Colonic mucosa (tissue), 4 donors: Measurements from ENCODE around the gene SH2D5. TPM values are rescaled to one million over a fixed set of nuclear protein-coding genes. Genes with fewer than 3 reads are reported as not detected.

Experiments used
- DNase-seq: peaks from one replicate; pipeline ENCODE4 v3.0.0-alpha.2; 2020
- H3K27ac ChIP-seq: fragments of 200-600 bp; one replicate; pipeline ENCODE4 v1.8.0; 2021
- H3K27me3 ChIP-seq: fragments of 200-600 bp; one replicate; pipeline ENCODE4 v1.8.0; 2021
- H3K36me3 ChIP-seq: fragments of 200-600 bp; one replicate; pipeline ENCODE4 v1.8.0; 2021
- H3K4me1 ChIP-seq: fragments of 200-600 bp; one replicate; pipeline ENCODE4 v1.8.0; 2021; ENCODE audit warnings: mild to moderate bottlenecking
- H3K4me3 ChIP-seq: fragments of 200-600 bp; one replicate; pipeline ENCODE4 v1.8.0; 2021
- H3K9ac ChIP-seq, 2 donors: one replicate each; pipeline ENCODE4 v1.7.0; 2013; ENCODE audit warnings: control low read depth in 2 of 2, low read depth in 2 of 2, low read length in 2 of 2
- H3K9me3 ChIP-seq: fragments of 200-600 bp; one replicate; pipeline ENCODE4 v1.8.0; 2021
- intact Hi-C: fragments of 100-400 bp; cut with DNase I; formaldehyde crosslinking; loops from one replicate; pipeline ENCODE4 v1.14.1; 2022
- total RNA-seq, 2 donors: library from RNA; stranded (reverse); fragmentation: NEBNext Ultra II Directional in 1 of 2; extraction: Animal tissue kit (Norgen Biotek cat#: 25700) in 1 of 2; gene quantifications; one replicate each; pipeline ENCODE4 v1.2.1, GENCODE V29; 2021
- TF ChIP-seq, protein P1 (sequence below): fragments of 200-600 bp; IDR thresholded peaks from one replicate; pipeline ENCODE4 v1.8.0; 2022; ENCODE audit warnings: antibody characterized with exemption, mild to moderate bottlenecking
- donor health status: healthy.
- donor health status: DM: no; HTN: no; CAD: no.
- donor health status: DM: no; HTN: no; CAD: no.

Gene SH2D5
- total RNA-seq, 2 donors from 2014 or later = 0.12 TPM; not detected in 1

DNA sequence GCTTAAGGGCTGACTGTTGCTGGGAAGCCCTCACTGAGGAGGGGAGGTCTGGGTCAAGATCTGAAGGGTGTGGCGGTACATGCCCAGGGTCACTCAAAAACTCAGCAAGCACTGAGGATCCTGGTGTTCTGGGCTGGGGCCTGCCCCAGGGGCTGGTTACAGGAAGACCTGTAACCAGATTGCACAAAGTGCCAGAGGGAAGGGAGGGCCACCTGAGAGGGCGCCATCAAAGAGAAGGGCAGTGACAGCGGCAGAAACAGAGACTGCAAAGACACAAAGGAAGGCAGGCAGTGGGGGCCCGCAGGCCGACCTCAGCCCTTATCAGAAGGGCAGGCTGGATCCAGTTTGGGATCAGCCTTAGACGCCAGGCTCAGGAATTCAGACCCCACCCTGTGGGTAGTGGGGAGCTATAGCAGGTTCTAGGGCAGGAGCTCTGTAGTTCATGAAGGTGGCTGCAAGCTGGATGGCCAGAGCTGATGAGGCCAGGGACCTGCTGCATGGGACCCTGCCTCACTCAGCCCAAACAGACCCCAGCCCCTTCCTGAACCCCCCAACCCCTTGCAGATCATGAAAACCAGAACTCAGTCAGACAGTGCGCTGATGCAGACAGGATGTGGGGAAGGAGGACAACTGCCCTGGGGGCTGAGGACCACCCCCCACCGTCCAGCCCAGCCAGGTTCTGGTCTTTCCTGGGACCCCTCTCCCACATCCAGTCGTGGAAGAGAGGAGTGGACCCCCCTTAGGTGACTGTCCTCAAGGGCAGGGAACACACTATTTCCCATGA is 3.9 kb downstream of the SH2D5 start:
- Histone ChIP-seq H3K9me3 (no peaks in the 10 kb centered on the region), H3K4me3 (no peak overlapping the region), H3K27me3 (peaks cover 35% of the 10 kb centered on the region), H3K9ac (no peak overlapping the region), H3K27ac (no peak overlapping the region), H3K36me3 (no peaks in the 10 kb centered on the region), H3K4me1 (peaks cover 7% of the 10 kb centered on the region)
- TF ChIP-seq, protein P1, sequence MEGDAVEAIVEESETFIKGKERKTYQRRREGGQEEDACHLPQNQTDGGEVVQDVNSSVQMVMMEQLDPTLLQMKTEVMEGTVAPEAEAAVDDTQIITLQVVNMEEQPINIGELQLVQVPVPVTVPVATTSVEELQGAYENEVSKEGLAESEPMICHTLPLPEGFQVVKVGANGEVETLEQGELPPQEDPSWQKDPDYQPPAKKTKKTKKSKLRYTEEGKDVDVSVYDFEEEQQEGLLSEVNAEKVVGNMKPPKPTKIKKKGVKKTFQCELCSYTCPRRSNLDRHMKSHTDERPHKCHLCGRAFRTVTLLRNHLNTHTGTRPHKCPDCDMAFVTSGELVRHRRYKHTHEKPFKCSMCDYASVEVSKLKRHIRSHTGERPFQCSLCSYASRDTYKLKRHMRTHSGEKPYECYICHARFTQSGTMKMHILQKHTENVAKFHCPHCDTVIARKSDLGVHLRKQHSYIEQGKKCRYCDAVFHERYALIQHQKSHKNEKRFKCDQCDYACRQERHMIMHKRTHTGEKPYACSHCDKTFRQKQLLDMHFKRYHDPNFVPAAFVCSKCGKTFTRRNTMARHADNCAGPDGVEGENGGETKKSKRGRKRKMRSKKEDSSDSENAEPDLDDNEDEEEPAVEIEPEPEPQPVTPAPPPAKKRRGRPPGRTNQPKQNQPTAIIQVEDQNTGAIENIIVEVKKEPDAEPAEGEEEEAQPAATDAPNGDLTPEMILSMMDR = no peak
- intact Hi-C loops = no loop called here
- no peak for DNase-seq

DNA sequence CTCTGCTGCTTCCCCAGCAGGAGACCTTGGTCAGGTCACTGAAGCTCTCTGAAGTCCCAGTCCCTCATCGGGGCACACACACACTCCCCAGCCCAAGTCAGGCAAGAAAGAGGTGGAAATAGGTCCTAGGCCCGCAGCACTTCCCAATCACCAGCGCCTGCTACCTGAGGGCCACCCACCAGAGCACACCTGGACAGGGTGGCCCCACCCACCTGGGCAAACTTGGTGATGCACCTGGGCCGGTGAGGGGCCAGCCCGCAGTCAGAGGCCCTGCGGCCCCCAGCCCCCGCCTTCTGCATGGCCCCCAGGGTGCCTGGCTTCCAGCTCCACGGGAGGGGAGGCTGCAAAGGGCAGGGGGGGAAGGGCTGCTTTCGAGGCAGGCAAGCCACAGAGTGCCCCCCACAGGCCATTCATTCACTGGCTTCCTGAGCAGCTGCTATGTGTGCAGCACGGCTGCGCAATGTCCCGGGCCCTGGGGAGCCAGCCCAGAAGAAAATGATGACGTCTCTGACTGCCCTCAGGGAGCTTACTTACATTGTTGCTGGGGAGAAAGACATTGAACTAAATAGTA is 4.7 kb downstream of the SH2D5 start:
- no peaks in the 10 kb centered on the region for H3K9me3 ChIP-seq
- H3K4me1 ChIP-seq = peaks cover 3% of the 10 kb centered on the region
- H3K36me3 ChIP-seq = no peaks in the 10 kb centered on the region
- no peak overlapping the region for H3K27ac ChIP-seq
- peaks cover 35% of the 10 kb centered on the region for H3K27me3 ChIP-seq
- TF ChIP-seq, protein P1 = no peak
- no peak for DNase-seq
- intact Hi-C loops = no loop called here
- no peak overlapping the region for H3K4me3 ChIP-seq
- no peak overlapping the region for H3K9ac ChIP-seq

DNA sequence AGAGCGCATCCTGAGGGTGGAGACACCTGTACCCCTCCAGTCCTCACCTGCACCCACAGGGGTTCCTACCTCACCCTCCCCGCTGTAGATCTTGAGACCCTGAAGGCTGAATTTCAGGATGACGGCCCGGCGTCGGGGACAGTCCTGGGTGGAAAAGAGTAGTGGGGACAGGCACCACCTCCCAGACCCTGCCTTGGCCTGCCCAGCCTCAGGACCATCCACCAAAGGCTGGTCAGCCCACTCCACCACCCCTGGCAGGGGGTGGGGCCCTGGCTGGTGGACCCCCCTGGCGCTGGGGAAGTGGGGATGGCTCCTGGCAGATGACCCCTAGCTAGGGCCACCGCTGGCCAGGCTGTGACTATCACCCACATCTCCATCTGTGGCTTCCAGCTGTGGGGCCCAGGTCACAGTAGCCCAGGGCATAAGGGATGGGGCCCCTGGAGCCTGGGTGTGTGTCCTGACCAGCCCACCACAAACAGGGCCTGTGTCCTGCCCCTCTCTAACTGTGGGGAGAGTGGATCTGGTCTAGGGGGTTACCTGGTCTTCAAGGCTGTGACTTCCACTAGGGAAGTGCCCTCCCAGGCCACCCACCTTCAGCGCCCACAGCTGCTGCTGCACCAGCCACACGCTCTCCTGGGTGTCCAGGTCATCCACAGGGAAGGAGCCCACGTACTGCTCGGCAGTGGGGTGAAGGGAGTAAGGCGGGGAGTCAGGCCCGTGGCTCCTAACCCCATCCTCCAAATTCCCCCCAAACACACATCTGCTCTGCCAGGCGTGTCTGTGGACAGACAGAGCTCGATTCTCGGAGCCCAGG is 5.4 kb downstream of the SH2D5 start:
- Histone ChIP-seq H3K36me3 (no peaks in the 10 kb centered on the region), H3K9me3 (no peaks in the 10 kb centered on the region), H3K4me1 (peaks cover under 1% of the 10 kb centered on the region), H3K27ac (no peak overlapping the region), H3K4me3 (no peak overlapping the region), H3K9ac (no peak overlapping the region), H3K27me3 (peaks cover 33% of the 10 kb centered on the region)
- intact Hi-C loops = no loop called here
- DNase-seq = no peak
- TF ChIP-seq, protein P1 = no peak

DNA sequence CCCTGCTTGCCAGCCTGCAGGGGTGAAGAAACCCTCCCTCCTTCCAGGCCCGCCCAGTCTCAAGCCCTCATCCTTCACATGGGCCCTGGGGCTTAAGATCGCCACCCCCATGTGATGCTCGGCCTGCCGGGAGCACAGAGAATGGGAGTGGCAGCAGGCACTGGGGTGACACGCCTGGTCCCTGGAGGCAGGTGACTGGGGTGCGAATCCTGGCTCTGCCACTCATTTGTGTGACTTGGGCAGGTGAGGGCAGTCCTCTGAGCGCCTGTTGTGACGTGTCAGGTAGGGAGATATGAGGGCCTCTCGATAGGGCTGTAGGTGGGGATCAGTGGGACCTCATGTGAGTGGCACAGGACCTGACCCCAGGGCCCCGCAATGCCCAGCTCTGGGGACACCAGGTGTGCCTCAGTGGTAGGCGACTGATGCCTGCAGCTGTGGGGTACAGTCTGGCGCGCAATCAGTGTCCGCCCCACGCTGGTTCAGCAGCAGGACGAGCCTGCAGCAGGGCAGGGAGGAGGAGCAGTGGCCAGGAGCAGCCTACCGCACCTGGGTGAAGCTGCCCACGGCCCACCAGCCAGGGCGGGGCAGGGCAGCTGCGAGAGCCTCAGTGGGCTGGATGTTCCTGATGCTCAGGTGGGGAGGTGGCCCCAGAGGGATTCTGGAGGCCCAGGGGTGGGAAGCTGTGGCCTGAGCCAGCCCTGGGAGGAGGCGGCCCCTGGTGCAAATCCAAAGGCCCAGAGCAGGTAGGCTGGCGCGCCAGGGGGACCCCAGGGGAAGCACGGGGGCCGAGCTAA is 6.2 kb downstream of the SH2D5 start:
- Histone ChIP-seq H3K4me1 (no peaks in the 10 kb centered on the region), H3K27ac (no peak overlapping the region), H3K36me3 (no peaks in the 10 kb centered on the region), H3K9ac (no peak overlapping the region), H3K27me3 (peaks cover 27% of the 10 kb centered on the region), H3K4me3 (no peak overlapping the region), H3K9me3 (no peaks in the 10 kb centered on the region)
- TF ChIP-seq, protein P1 = no peak
- DNase-seq = no peak
- intact Hi-C loops = no loop called here
